Left ventricle myocardium inferior (tissue), 1 donor: ENCODE results near the gene PAX7. TPM values are rescaled to one million over a fixed set of nuclear protein-coding genes. Genes with fewer than 3 reads are reported as not detected.

Experiments used
- DNase-seq: peaks from one replicate; pipeline ENCODE4 v3.0.0-alpha.2; 2020
- H3K27ac ChIP-seq: fragments of 200-600 bp; replicated peaks from 2 replicates; pipeline ENCODE4 v1.8.0; 2021
- H3K27me3 ChIP-seq: fragments of 200-600 bp; 2 replicates; pipeline ENCODE4 v1.8.0; 2021; ENCODE audit warnings: low read depth
- H3K36me3 ChIP-seq: fragments of 200-600 bp; 2 replicates; pipeline ENCODE4 v1.8.0; 2021
- H3K4me1 ChIP-seq: fragments of 200-600 bp; 2 replicates; pipeline ENCODE4 v1.8.0; 2021
- H3K4me3 ChIP-seq: fragments of 200-600 bp; 2 replicates; pipeline ENCODE4 v1.8.0; 2021; ENCODE audit warnings: mild to moderate bottlenecking, moderate library complexity
- H3K9me3 ChIP-seq: fragments of 200-600 bp; replicated peaks from 2 replicates; pipeline ENCODE4 v1.8.0; 2021
- CTCF ChIP-seq: fragments of 200-600 bp; IDR thresholded peaks from 2 replicates; pipeline ENCODE4 v1.8.0; 2021; ENCODE audit warnings: antibody characterized with exemption, mild to moderate bottlenecking, borderline replicate concordance
- intact Hi-C: fragments of 100-400 bp; cut with micrococcal nuclease; formaldehyde crosslinking; loops from one replicate; pipeline ENCODE4 v1.11.0; 2022
- total RNA-seq: library from RNA; stranded (reverse); fragmentation: NEBNext Ultra II Directional; extraction: Animal tissue kit (Norgen Biotek cat#: 25700); gene quantifications from one replicate; pipeline ENCODE4 v1.2.1, GENCODE V29; 2021
- donor health status: DM: no; HTN: yes; CAD: no; lungs with severe emphysema.

PAX7 gene
- total RNA-seq, 1 donor from 2014 or later: not detected

DNA sequence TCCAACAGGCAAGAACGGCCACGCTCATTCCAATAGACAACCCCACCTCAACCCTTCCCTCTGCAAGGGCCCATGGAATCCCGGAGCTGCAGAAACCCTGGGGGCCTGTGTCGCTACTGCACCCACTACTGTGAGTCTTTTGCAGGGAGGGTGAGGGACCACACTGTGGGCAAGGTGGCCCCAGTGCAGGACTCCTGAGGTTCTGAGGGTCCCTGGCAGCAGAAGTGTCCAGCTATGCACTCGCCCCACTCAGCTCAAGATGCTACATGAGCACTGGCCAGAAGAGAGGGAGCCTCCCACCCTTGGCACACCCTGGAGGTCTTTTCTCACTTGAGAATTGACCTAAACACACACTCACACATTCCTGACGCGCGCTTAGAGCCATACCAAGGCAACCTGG is 2.1 kb upstream of the PAX7 start:
- TF ChIP-seq CTCF: no peak
- no peak overlapping the region for H3K4me3 ChIP-seq
- DNase-seq: no peak
- peaks cover 15% of the 10 kb centered on the region for H3K4me1 ChIP-seq
- H3K27me3 ChIP-seq: peaks cover 100% of the 10 kb centered on the region
- no peak overlapping the region for H3K27ac ChIP-seq
- no peaks in the 10 kb centered on the region for H3K9me3 ChIP-seq
- H3K36me3 ChIP-seq: no peaks in the 10 kb centered on the region
- intact Hi-C loops: no loop called here

DNA sequence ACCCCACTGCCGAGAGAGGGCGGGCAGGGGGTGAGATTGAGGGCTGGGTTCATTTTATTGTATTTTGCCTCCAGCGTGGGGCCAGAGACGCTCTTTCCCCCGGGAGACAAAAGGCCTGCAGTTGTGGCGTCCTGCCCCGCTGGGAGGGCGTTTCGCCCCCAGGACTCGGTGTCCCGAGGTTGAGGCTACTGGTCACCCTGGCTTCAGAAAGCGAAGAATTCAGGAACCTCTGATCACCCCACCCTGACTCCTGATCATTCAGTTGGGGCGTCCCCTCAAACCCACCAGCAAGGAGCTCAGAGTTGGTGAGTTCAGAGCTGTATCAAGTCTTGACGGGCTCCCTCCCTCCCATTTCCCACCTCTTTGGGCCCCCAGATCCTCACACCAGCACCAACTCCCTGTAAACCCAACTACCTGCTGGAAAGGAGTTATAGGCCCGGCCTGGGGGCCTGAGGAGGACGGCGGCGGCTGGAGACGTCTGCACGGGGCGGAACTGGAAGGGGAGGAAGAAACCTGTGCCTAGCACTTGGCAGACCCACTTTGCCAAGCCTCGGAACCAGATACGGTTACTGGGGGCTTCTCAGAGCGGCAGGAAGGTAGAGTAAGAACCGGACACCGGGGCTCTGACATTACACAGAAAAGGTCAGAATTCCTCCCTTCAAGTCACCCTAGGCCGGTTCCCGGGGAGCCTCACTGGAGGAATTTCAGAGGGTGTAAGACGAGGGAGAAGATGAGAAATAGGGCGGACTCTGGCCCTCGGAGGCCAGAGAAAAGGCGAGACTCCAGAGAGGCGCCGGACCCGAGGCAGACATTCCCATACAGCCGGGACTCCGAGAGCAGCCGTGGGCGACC is 761 bp upstream of the PAX7 start:
- no peak for DNase-seq
- no peaks in the 10 kb centered on the region for H3K9me3 ChIP-seq
- no peak overlapping the region for H3K27ac ChIP-seq
- H3K36me3 ChIP-seq: no peaks in the 10 kb centered on the region
- H3K4me3 ChIP-seq: no peak overlapping the region
- peaks cover 15% of the 10 kb centered on the region for H3K4me1 ChIP-seq
- H3K27me3 ChIP-seq: peaks cover 100% of the 10 kb centered on the region
- intact Hi-C loops: no loop called here
- no peak for TF ChIP-seq CTCF

GRCh38 chr1:18631496-18632217 is 1.0 kb downstream of the PAX7 start:
- Histone ChIP-seq H3K4me1 (peaks cover 15% of the 10 kb centered on the region), H3K4me3 (peak overlapping the region; percentile 41), H3K9me3 (no peaks in the 10 kb centered on the region), H3K36me3 (no peaks in the 10 kb centered on the region), H3K27ac (no peak overlapping the region), H3K27me3 (peaks cover 100% of the 10 kb centered on the region)
- DNase-seq: no peak
- no peak for TF ChIP-seq CTCF
- intact Hi-C loops: no loop called here

- H3K27me3 ChIP-seq: peaks cover 100% of the 10 kb centered on the region
- DNase-seq: no peak
- intact Hi-C loops: no loop called here
- peaks cover 15% of the 10 kb centered on the region for H3K4me1 ChIP-seq
- no peaks in the 10 kb centered on the region for H3K9me3 ChIP-seq
- no peak for TF ChIP-seq CTCF
- no peak overlapping the region for H3K27ac ChIP-seq
- H3K36me3 ChIP-seq: no peaks in the 10 kb centered on the region
- no peak overlapping the region for H3K4me3 ChIP-seq
Measured at GRCh38 chr1:18632218-18632588, 1.6 kb downstream of the PAX7 start.

- H3K9me3 ChIP-seq: no peaks in the 10 kb centered on the region
- intact Hi-C loops: no loop called here
- no peaks in the 10 kb centered on the region for H3K36me3 ChIP-seq
- no peak for TF ChIP-seq CTCF
- no peak overlapping the region for H3K27ac ChIP-seq
- peaks cover 15% of the 10 kb centered on the region for H3K4me1 ChIP-seq
- no peak overlapping the region for H3K4me3 ChIP-seq
- no peak for DNase-seq
- H3K27me3 ChIP-seq: peaks cover 100% of the 10 kb centered on the region
Measured at GRCh38 chr1:18632783-18633421, 2.3 kb downstream of the PAX7 start.
